Activated CD4-positive, alpha-beta T cell treated with anti-CD3 and anti-CD28 coated beads, Interleukin-10, Interleukin-2, amounts not matched to agents 100 ng/mL and 50 ng/mL, durations not matched to agents 16 hours and 8 hours (primary cell): ENCODE measurements around the gene PARM1.

Source experiments
- DNase-seq: peaks from one replicate; pipeline ENCODE4 v3.0.0-alpha.2; 2020

The PARM1 gene

DNA sequence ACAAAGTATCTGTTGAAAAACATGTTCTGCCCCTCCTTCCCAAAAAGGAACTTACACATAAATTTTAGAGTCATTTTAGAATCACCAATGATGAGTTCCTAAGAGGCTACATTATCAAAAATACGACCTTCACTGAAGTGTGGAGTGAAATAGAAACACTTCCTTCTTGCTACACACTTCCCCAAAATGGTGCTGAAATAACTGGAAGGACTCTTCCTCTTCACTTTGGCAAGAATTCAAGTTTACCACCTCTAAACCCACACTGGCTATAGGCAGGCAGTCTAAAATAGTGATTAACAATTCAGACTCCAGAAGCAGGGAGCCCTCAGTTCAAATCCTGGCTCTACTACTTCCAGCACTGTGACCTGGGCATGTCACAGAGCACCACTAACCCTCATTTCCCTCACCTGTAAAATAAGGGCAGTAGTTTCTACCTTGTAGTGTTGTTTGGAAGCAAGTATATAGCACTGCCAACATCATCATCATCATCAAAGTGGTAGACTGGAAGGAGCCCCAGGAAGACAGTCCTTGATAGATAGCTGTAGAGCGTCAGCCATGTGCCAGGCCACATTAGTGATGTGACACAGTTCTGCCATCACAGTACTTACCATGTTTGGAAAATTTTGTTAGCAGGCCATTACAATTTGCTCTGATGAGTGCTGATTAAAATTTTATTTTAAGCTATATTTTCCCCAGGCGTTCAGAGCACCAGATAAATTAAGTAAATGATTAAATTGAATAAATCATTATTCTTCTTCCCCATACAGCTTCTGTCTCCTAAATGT lies 103.3 kb downstream of the PARM1 start:
- DNase-seq = no peak

- DNase-seq = no peak
Observed at GRCh38 chr4:75037252-75037651, 104.3 kb downstream of the PARM1 start.

DNA sequence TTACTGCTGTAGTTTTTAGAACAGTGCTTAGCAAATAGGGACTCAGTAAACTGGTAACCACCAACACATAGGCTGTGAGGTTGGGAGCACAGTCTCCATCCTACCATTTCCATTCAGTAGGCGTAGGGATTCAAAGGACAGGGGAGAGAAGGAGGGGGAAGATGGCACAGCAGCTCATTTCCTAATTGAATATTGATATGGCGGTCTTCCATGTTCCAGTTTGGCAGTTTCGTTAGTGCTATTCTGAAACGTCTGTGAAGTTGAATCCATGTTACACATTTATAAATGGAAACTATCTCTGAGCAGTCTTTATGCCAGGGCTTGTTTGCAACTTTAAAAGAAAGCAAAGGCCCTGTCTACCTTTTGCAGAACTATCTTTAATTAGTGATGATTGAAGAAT lies 105.5 kb downstream of the PARM1 start:
- DNase-seq = no peak

GRCh38 chr4:75040703-75041102 lies 107.8 kb downstream of the PARM1 start:
- DNase-seq = no peak

- DNase-seq = no peak
Observed at GRCh38 chr4:75042601-75043208, 109.8 kb downstream of the PARM1 start.

DNA sequence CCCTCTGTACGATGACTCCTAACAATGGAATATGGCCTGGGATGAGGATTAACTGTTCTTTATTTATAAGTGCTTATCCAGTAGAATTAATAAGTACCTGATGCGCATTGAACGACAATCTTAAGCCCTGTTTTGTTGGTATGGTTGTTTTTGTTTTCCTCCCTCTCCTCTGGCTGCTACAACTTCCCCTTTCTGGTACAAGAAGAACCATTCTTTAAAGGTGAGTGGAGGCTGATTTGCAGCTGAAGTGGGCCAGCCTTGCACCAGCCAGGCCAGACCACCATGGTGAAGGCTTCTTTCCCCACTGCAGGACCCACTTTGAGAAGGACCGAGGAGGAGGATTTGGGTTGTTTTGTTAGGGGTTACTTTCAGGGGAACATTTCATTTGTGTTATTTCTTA lies 113.3 kb downstream of the PARM1 start:
- DNase-seq = no peak

GRCh38 chr4:75046641-75047040 lies 113.7 kb downstream of the PARM1 start:
- DNase-seq = no peak

DNA sequence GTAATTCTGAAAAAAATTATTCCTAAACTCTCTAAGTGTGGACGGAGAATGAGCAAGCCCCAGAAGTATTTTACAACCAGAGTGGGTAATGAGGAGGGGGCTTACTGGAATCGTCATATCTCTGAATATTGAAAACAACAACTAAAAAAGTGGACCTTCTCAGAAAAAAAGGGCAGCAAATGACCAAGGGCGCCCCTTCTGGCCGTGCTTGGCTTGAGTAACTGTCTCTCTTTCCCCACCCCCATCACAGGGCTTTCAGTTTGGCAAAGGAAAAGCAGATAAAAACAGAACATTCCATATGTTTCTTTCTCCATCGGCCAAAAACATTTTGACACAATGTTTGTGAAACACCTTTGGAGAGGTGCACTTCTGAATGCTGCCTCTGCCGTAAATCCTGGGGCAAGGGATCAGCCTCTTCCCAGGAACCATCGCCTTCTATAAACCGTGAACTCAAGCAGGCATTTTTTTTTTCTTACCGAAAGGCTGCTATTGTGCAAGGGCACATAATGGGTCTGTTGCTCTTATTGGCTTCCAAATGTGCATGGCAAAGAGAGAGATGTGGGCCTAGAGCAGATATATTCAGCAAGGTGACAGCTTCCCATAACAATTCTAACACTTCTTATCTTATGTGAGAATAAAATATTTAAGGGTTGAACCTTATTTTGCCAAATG lies 115.4 kb downstream of the PARM1 start:
- DNase-seq = no peak

GRCh38 chr4:75051431-75051830 lies 118.5 kb downstream of the PARM1 start:
- DNase-seq = no peak

GRCh38 chr4:75053352-75053751 lies 120.4 kb downstream of the PARM1 start:
- DNase-seq = no peak

- DNase-seq = no peak
Observed at GRCh38 chr4:75054078-75054477, 121.2 kb downstream of the PARM1 start.

DNA sequence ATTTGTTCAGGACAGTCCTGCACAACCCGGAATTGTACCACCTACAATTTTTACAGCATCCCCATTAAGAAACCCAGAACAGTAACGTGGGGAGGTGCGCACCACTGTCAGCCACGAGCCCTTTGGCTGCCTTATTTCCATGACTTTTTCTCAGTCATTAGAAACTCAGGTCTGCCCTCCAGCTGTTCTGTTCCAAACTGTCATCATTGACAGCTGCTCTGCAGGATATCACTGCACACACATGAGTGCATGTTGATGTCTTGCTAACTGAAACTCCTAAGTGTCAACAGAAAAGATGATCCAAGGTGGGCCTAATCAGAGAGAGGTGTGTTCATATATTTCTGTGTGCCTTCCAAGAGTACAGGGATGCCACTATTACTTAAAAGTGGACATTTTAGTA lies 123.4 kb downstream of the PARM1 start:
- no peak for DNase-seq

DNA sequence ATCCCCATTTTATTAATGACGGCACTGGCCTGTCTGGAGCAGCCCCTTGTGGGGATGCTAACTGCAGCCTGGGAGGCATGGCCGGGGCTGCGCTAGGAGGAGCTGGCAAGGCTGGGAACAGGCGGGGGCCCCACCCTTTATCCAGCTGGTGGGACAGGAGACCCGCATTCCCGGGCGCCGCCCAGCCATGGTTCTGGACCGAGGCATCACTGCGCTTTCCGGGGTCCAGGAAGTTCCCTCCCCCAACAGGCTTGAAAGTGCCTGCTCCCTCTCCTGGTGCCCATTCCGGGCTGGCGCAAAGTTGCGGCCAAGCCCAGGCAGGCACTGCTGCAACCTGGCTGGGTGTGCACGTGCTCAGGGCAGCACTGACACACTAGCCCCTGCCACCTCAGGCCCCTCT lies 124.5 kb downstream of the PARM1 start:
- DNase-seq = no peak

DNA sequence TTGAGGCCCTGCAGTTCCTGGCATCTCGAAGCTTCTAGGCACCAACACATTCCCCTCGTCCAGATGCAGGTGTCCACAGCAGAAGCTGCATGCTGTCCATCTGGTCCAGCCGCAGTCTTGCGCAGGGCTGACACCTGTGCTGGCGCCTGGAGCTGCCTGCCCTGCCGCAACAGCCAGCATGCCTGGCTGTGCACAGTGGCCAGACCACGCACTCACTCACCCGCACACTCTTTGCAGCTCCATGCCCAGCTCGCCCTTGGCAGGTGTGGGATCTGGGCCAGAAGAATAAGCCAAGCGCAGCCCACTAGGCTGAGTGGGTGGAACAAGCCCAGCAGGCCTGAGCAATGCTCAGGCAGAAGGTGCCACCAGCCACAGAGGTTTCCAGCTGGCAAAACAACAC lies 125.6 kb downstream of the PARM1 start:
- no peak for DNase-seq

DNA sequence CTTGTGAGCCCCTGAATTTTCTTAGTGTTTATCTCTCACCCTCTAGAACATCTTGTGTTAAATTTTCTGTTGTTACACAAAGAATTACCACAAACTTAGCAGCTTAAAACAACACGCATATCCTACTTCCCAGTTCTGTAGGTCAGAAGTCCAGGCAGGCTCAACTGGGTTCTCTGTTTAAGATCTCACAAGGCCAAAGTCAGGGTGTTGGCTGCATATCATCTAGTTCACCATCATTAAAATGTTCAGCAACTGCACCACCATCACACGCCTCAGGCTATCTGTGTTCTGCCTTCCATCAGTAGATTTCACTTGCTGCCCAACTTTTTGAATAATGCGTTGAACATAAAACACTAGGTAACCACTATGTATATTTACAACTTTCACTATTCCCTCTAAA lies 130.5 kb downstream of the PARM1 start:
- DNase-seq = no peak

- no peak for DNase-seq
Observed at GRCh38 chr4:75065909-75066308, 133.0 kb downstream of the PARM1 start.

- no peak for DNase-seq
Observed at GRCh38 chr4:75069493-75070074, 136.7 kb downstream of the PARM1 start.

- no peak for DNase-seq
Observed at GRCh38 chr4:75071317-75071716, 138.4 kb downstream of the PARM1 start.

- DNase-seq = no peak
Observed at GRCh38 chr4:75080888-75081287, 148.0 kb downstream of the PARM1 start.

DNA sequence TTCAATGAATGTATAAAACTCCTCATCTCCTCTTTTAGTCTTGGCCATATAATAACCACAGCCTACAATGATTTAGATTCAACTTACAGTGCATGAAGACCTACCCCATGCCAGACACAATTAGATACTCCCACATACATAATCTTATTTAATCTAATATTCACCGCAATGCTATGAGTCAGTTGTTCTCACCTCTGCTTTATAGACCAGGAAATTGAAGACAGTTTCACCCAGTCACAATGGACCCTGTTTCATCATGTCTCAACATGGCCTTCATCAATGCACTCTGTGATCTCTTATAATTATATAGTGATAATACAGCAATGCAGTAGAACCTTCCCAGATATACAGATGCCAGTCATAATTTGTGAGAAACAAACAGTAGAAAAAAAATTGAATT lies 148.6 kb downstream of the PARM1 start:
- DNase-seq = no peak

- no peak for DNase-seq
Observed at GRCh38 chr4:75087416-75087815, 154.5 kb downstream of the PARM1 start.

DNA sequence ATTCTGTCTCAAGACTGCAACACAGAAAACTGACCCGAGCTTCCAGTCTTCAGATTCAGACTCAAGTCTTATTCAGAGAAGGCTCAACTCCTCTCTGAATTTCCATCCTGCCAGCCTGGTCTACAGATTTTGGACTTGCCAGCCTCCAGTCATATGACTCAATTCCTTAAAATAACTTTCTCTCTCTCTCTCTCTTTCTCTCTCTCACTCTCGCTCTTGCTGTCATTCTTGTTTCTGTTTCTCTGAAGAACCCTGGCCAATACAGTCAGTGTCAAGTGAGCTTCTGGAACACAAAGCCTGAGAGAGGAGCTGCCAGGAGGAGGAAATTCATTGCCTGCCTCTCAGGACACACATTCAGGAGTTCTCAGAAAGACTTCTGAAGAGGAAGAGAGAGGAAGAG lies 154.9 kb downstream of the PARM1 start:
- no peak for DNase-seq

DNA sequence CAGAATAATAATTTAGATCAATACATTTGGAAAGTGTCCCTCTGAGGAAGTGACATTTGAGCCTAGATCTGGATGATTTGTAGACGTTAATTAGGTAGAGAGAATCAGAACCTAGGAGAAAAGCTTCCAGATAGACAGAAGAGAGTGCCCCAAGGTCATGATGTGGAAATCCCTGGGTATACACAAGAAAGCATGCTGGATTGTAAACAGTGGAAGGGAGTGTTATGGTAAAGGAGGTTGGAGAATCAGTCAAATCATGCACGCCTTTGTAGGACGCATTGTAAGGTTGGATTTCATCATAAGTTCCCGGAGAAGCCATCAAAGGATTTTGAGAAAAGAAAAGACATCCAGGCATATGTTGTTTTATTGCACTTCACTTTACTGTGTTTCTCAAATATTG lies 156.3 kb downstream of the PARM1 start:
- DNase-seq = no peak

GRCh38 chr4:75099321-75099720 lies 166.4 kb downstream of the PARM1 start:
- no peak for DNase-seq
